Measurements from ENCODE around the gene SOX6.

- TF ChIP-seq ZNF367 (CRISPR knock-in tag; IDR thresholded peaks at IDR 0.05; ENCODE audit: borderline replicate concordance) (no peak), MYC (CRISPR knock-in tag; IDR thresholded peaks at IDR 0.05; ENCODE audit: borderline replicate concordance) (no peak), ZNF710 (CRISPR knock-in tag; IDR thresholded peaks at IDR 0.05; ENCODE audit: borderline replicate concordance) (no peak), SP2 (CRISPR knock-in tag; IDR thresholded peaks at IDR 0.05) (no peak), REST (IDR thresholded peaks at IDR 0.05; ENCODE audit: borderline replicate concordance in 1 of 2, low read depth in 1 of 2, low read length in 2 of 2) (no peak), ZNF343 (CRISPR knock-in tag; IDR thresholded peaks at IDR 0.05) (no peak), NFE2L2 (IDR thresholded peaks at IDR 0.05; ENCODE audit: low read length) (no peak), CTCF (CRISPR knock-in tag; IDR thresholded peaks at IDR 0.05) (no peak), EZH2 (conservative IDR thresholded peaks at IDR 0.05; ENCODE audit: low read depth, low read length) (no peak), TCF12 (IDR thresholded peaks at IDR 0.05) (no peak), TCF12 (CRISPR knock-in tag; IDR thresholded peaks at IDR 0.05) (no peak), NR0B2 (CRISPR knock-in tag; IDR thresholded peaks at IDR 0.05) (no peak)
Measured at GRCh38 chr11:15985127-15985859, 371.1 kb downstream of the SOX6 start.
